Smooth muscle cell of the brain vasculature (primary cell): ENCODE data around the gene RBBP6.

Source experiments
- DNase-seq: peaks from one replicate; pipeline ENCODE4 v3.0.0-alpha.2; 2012; ENCODE audit warnings: low read depth, low spot score

The RBBP6 gene

GRCh38 chr16:24523569-24523968 is 15.8 kb upstream of the RBBP6 start:
- DNase-seq: no peak

- DNase-seq: no peak
Observed at GRCh38 chr16:24524855-24525677, 14.3 kb upstream of the RBBP6 start.

- no peak for DNase-seq
Observed at GRCh38 chr16:24525970-24526559, 13.3 kb upstream of the RBBP6 start.

- no peak for DNase-seq
Observed at GRCh38 chr16:24526701-24527495, 12.5 kb upstream of the RBBP6 start.

- no peak for DNase-seq
Observed at GRCh38 chr16:24531166-24531565, 8.2 kb upstream of the RBBP6 start.

GRCh38 chr16:24534620-24535019 is 4.7 kb upstream of the RBBP6 start:
- no peak for DNase-seq

GRCh38 chr16:24535827-24536226 is 3.5 kb upstream of the RBBP6 start:
- DNase-seq: no peak

- DNase-seq: no peak
Observed at GRCh38 chr16:24536671-24537070, 2.7 kb upstream of the RBBP6 start.

- no peak for DNase-seq
Observed at GRCh38 chr16:24537474-24538337, 1.7 kb upstream of the RBBP6 start.

GRCh38 chr16:24538756-24539294 is 541 bp upstream of the RBBP6 start:
- no peak for DNase-seq

GRCh38 chr16:24539850-24540601 is 660 bp downstream of the RBBP6 start:
- DNase-seq: no peak

- DNase-seq: no peak
Observed at GRCh38 chr16:24540602-24541210, 1.3 kb downstream of the RBBP6 start.

GRCh38 chr16:24541233-24541933 is 2.0 kb downstream of the RBBP6 start:
- no peak for DNase-seq

GRCh38 chr16:24543949-24544348 is 4.6 kb downstream of the RBBP6 start:
- DNase-seq: no peak

- DNase-seq: no peak
Observed at GRCh38 chr16:24544640-24545039, 5.3 kb downstream of the RBBP6 start.

GRCh38 chr16:24550295-24550694 is 10.9 kb downstream of the RBBP6 start:
- DNase-seq: no peak

- no peak for DNase-seq
Observed at GRCh38 chr16:24552705-24553246, 13.4 kb downstream of the RBBP6 start.

GRCh38 chr16:24553983-24554382 is 14.6 kb downstream of the RBBP6 start:
- no peak for DNase-seq

- DNase-seq: no peak
Observed at GRCh38 chr16:24555346-24555872, 16.0 kb downstream of the RBBP6 start.
